Measurements from ENCODE around the gene ZNF598. TPM values are rescaled to one million over a fixed set of nuclear protein-coding genes. Genes with fewer than 3 reads are reported as not detected.

ZNF598 gene
- polyA plus RNA-seq, 1 donor from 2014 or later, result 22.1 TPM

- H3K4me2 ChIP-seq (ENCODE audit: low read length), result no peak overlapping the region
- no peaks in the 10 kb centered on the region for H3K79me2 ChIP-seq (replicated peaks; ENCODE audit: insufficient read depth, low read length)
- H2AFZ ChIP-seq (ENCODE audit: low read depth, low read length), result no peak overlapping the region
- no peaks in the 10 kb centered on the region for H3K9me2 ChIP-seq (ENCODE audit: insufficient read depth, low read length)
- no peaks in the 10 kb centered on the region for H3K9me3 ChIP-seq (ENCODE audit: low read length)
- TF ChIP-seq EZH2 (IDR thresholded peaks at IDR 0.05; ENCODE audit: borderline replicate concordance, insufficient read depth, low read length, poor library complexity, severe bottlenecking), result no peak
- TF ChIP-seq EP300 (conservative IDR thresholded peaks at IDR 0.05; ENCODE audit: poor library complexity, severe bottlenecking), result no peak
- TF ChIP-seq, protein P1, sequence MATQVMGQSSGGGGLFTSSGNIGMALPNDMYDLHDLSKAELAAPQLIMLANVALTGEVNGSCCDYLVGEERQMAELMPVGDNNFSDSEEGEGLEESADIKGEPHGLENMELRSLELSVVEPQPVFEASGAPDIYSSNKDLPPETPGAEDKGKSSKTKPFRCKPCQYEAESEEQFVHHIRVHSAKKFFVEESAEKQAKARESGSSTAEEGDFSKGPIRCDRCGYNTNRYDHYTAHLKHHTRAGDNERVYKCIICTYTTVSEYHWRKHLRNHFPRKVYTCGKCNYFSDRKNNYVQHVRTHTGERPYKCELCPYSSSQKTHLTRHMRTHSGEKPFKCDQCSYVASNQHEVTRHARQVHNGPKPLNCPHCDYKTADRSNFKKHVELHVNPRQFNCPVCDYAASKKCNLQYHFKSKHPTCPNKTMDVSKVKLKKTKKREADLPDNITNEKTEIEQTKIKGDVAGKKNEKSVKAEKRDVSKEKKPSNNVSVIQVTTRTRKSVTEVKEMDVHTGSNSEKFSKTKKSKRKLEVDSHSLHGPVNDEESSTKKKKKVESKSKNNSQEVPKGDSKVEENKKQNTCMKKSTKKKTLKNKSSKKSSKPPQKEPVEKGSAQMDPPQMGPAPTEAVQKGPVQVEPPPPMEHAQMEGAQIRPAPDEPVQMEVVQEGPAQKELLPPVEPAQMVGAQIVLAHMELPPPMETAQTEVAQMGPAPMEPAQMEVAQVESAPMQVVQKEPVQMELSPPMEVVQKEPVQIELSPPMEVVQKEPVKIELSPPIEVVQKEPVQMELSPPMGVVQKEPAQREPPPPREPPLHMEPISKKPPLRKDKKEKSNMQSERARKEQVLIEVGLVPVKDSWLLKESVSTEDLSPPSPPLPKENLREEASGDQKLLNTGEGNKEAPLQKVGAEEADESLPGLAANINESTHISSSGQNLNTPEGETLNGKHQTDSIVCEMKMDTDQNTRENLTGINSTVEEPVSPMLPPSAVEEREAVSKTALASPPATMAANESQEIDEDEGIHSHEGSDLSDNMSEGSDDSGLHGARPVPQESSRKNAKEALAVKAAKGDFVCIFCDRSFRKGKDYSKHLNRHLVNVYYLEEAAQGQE (IDR thresholded peaks at IDR 0.05; ENCODE audit: borderline replicate concordance), result no peak
- TF ChIP-seq TAF1 (IDR thresholded peaks at IDR 0.05; ENCODE audit: low read depth), result no peak
- TF ChIP-seq RAD21 (conservative IDR thresholded peaks at IDR 0.05), result no peak
- TF ChIP-seq, protein P2, sequence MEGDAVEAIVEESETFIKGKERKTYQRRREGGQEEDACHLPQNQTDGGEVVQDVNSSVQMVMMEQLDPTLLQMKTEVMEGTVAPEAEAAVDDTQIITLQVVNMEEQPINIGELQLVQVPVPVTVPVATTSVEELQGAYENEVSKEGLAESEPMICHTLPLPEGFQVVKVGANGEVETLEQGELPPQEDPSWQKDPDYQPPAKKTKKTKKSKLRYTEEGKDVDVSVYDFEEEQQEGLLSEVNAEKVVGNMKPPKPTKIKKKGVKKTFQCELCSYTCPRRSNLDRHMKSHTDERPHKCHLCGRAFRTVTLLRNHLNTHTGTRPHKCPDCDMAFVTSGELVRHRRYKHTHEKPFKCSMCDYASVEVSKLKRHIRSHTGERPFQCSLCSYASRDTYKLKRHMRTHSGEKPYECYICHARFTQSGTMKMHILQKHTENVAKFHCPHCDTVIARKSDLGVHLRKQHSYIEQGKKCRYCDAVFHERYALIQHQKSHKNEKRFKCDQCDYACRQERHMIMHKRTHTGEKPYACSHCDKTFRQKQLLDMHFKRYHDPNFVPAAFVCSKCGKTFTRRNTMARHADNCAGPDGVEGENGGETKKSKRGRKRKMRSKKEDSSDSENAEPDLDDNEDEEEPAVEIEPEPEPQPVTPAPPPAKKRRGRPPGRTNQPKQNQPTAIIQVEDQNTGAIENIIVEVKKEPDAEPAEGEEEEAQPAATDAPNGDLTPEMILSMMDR (IDR thresholded peaks at IDR 0.05; ENCODE audit: poor library complexity, severe bottlenecking), result no peak
- TF ChIP-seq SMC3 (conservative IDR thresholded peaks at IDR 0.05; ENCODE audit: poor library complexity), result no peak
- no peak for TF ChIP-seq MXI1 (conservative IDR thresholded peaks at IDR 0.05; ENCODE audit: poor library complexity, severe bottlenecking)
- no peak for TF ChIP-seq POLR2AphosphoS5 (IDR thresholded peaks at IDR 0.05)
- no peak overlapping the region for H3K9ac ChIP-seq (ENCODE audit: low read length)
- H3K27me3 ChIP-seq (ENCODE audit: insufficient read depth, low read depth, low read length), result no peaks in the 10 kb centered on the region
- H4K20me1 ChIP-seq (ENCODE audit: insufficient read depth), result no peaks in the 10 kb centered on the region
- no peaks in the 10 kb centered on the region for H3K36me3 ChIP-seq (ENCODE audit: insufficient read depth, low read length)
- no peaks in the 10 kb centered on the region for H3F3A ChIP-seq (ENCODE audit: insufficient read depth, low read length, poor library complexity, severe bottlenecking)
- no peak overlapping the region for H3K4me3 ChIP-seq (ENCODE audit: low read length)
- H3K27ac ChIP-seq (ENCODE audit: low read length), result no peak overlapping the region
These were observed 26.8 kb upstream of the ZNF598 start for GRCh38 chr16:2036200-2036966.

GRCh38 chr16:2035431-2036199, 26.0 kb upstream of the ZNF598 start:
- H3K4me3 ChIP-seq (ENCODE audit: low read length), result no peak overlapping the region
- H3K9me2 ChIP-seq (ENCODE audit: insufficient read depth, low read length), result no peaks in the 10 kb centered on the region
- no peaks in the 10 kb centered on the region for H3F3A ChIP-seq (ENCODE audit: insufficient read depth, low read length, poor library complexity, severe bottlenecking)
- no peaks in the 10 kb centered on the region for H3K27me3 ChIP-seq (ENCODE audit: insufficient read depth, low read depth, low read length)
- TF ChIP-seq EZH2 (IDR thresholded peaks at IDR 0.05; ENCODE audit: borderline replicate concordance, insufficient read depth, low read length, poor library complexity, severe bottlenecking), result no peak
- TF ChIP-seq, protein P2 (IDR thresholded peaks at IDR 0.05; ENCODE audit: poor library complexity, severe bottlenecking), result no peak
- no peak for TF ChIP-seq EP300 (conservative IDR thresholded peaks at IDR 0.05; ENCODE audit: poor library complexity, severe bottlenecking)
- TF ChIP-seq, protein P1 (IDR thresholded peaks at IDR 0.05; ENCODE audit: borderline replicate concordance), result no peak
- no peak for TF ChIP-seq TAF1 (IDR thresholded peaks at IDR 0.05; ENCODE audit: low read depth)
- no peak for TF ChIP-seq SMC3 (conservative IDR thresholded peaks at IDR 0.05; ENCODE audit: poor library complexity)
- no peak overlapping the region for H3K4me2 ChIP-seq (ENCODE audit: low read length)
- H3K9me3 ChIP-seq (ENCODE audit: low read length), result no peaks in the 10 kb centered on the region
- H3K9ac ChIP-seq (ENCODE audit: low read length), result no peak overlapping the region
- no peaks in the 10 kb centered on the region for H4K20me1 ChIP-seq (ENCODE audit: insufficient read depth)
- no peaks in the 10 kb centered on the region for H3K36me3 ChIP-seq (ENCODE audit: insufficient read depth, low read length)
- H3K79me2 ChIP-seq (replicated peaks; ENCODE audit: insufficient read depth, low read length), result no peaks in the 10 kb centered on the region
- H2AFZ ChIP-seq (ENCODE audit: low read depth, low read length), result no peak overlapping the region
- no peak overlapping the region for H3K27ac ChIP-seq (ENCODE audit: low read length)
